K562 (cell line): ENCODE results near the gene INCENP. TPM values are rescaled to one million over a fixed set of nuclear protein-coding genes. Genes with fewer than 3 reads are reported as not detected.
A peak's percentile ranks its signal among the peaks of the same experiment; 100 is the strongest.

Source experiments
- ATAC-seq: fragments of 200-7000 bp; cut with Tn5 transposase; 3 replicates; pipeline ENCODE4 v1.9.1; 2020; ENCODE audit warnings: moderate library complexity
- BruUV-seq: library from RNA; stranded (reverse); fragments of 400-500 nt; replicated peaks from 2 replicates; lab custom pipeline; 2021; lab: Mats Ljungman, UMichigan
- CTCF ChIA-PET: fragments of 300-600 bp; formaldehyde crosslinking; extraction: SDS; loops from one replicate; lab custom pipeline; 2021; ENCODE audit warnings: low intra/inter-chr PET ratio; lab: Yijun Ruan, JAX
- POLR2A ChIA-PET: fragments of 300-600, 350-650 bp; sonication (Branson Sonifier 250); formaldehyde crosslinking; extraction: SDS; loops from one replicate; lab custom pipeline; 2021; ENCODE audit warnings: antibody characterized with exemption, inconsistent platforms; lab: Yijun Ruan, JAX
- DNase-seq, 4 experiments: peaks; one replicate each; pipeline versions ENCODE4 v3.0.0 to v3.0.0-alpha.2; 2011 to 2018; ENCODE audit warnings: low spot score in 3 of 4, mixed read lengths in 3 of 4; ENCODE audit errors: extremely low read depth in 1 of 4
- FAIRE-seq: peaks from 2 replicates; lab custom pipeline; 2011; peaks lifted over from hg19 to GRCh38; lab: Jason Lieb, UNC
- H2AFZ ChIP-seq: 2 replicates; pipeline ENCODE4 v1.6.0; 2011; ENCODE audit warnings: low read depth, low read length, control low read depth, inconsistent platforms
- H3K27ac ChIP-seq: fragments of 200-600 bp; 3 replicates; pipeline ENCODE4 v1.8.0; 2011; ENCODE audit warnings: low read depth, mild to moderate bottlenecking, control low read depth, inconsistent platforms, low read length, moderate library complexity, mixed read lengths; ENCODE audit errors: extremely low read depth
- H3K27me3 ChIP-seq, 2 experiments: fragments of 300-600 bp in 1 of 2; 2 replicates in 1 of 2; 3 replicates in 1 of 2; pipeline versions ENCODE4 v1.6.0 to v1.8.0; 2011; ENCODE audit warnings: inconsistent platforms in 2 of 2, low read length in 2 of 2, mild to moderate bottlenecking in 1 of 2, mixed read lengths in 1 of 2, moderate library complexity in 1 of 2; ENCODE audit not compliant: control insufficient read depth in 2 of 2, insufficient read depth in 2 of 2
- H3K36me3 ChIP-seq: fragments of 300-600 bp; 3 replicates; pipeline ENCODE4 v1.8.0; 2011; ENCODE audit warnings: mild to moderate bottlenecking, low read length, inconsistent platforms; ENCODE audit not compliant: control insufficient read depth, insufficient read depth
- H3K4me1 ChIP-seq, 2 experiments: fragments of 200-600 bp in 1 of 2; replicated peaks in 1 of 2; 2 replicates in 1 of 2; 3 replicates in 1 of 2; pipeline versions ENCODE4 v1.5.1 to v1.8.0; 2011; ENCODE audit warnings: inconsistent platforms in 2 of 2, low read length in 2 of 2, mild to moderate bottlenecking in 1 of 2, mixed read lengths in 1 of 2, moderate library complexity in 1 of 2; ENCODE audit not compliant: control insufficient read depth in 2 of 2, insufficient read depth in 2 of 2
- H3K4me2 ChIP-seq: 2 replicates; pipeline ENCODE4 v1.6.1; 2011; ENCODE audit warnings: low read length, control low read depth, inconsistent platforms, mixed read lengths; ENCODE audit not compliant: insufficient read depth
- H3K4me3 ChIP-seq: fragments of 200-600 bp; sonication (generic), shearing (Covaris generic); 2 replicates; pipeline ENCODE4 v1.5.1; 2016; ENCODE audit warnings: control low read depth, inconsistent platforms
- H3K79me2 ChIP-seq: fragments of 200-600 bp; 3 replicates; pipeline ENCODE4 v1.8.0; 2011; ENCODE audit warnings: low read length, inconsistent platforms; ENCODE audit not compliant: control insufficient read depth, insufficient read depth
- H3K9ac ChIP-seq, 2 experiments: 2 replicates each; pipeline versions ENCODE4 v1.6.0 to v1.6.1; 2011; ENCODE audit warnings: low read depth in 2 of 2, low read length in 2 of 2, control low read depth in 1 of 2, inconsistent platforms in 1 of 2, mild to moderate bottlenecking in 1 of 2, mixed read lengths in 1 of 2; ENCODE audit not compliant: insufficient read depth in 1 of 2
- H3K9me1 ChIP-seq: one replicate; pipeline ENCODE4 v1.6.0; 2011; ENCODE audit warnings: inconsistent platforms, mild to moderate bottlenecking, low read length, moderate library complexity; ENCODE audit not compliant: control insufficient read depth, insufficient read depth
- H3K9me3 ChIP-seq: replicated peaks from 2 replicates; pipeline ENCODE4 v1.5.1; 2011; ENCODE audit warnings: low read depth, low read length, inconsistent platforms; ENCODE audit not compliant: control insufficient read depth, insufficient read depth
- H4K20me1 ChIP-seq: replicated peaks from 2 replicates; pipeline ENCODE4 v1.6.1; 2011; ENCODE audit warnings: low read length, inconsistent platforms, mixed read lengths; ENCODE audit not compliant: control insufficient read depth, insufficient read depth
- EP300 ChIP-seq: IDR thresholded peaks from 2 replicates; pipeline ENCODE4 v1.6.1; 2012; ENCODE audit warnings: low read length, improper control_type of control experiment
- NCOA4 ChIP-seq: fragments of 450-650 bp; IDR thresholded peaks from 2 replicates; pipeline ENCODE4 v1.6.1; 2018; ENCODE audit warnings: mild to moderate bottlenecking; ENCODE audit not compliant: partially characterized antibody
- PURB ChIP-seq: sonication (generic); formaldehyde crosslinking; IDR thresholded peaks from 2 replicates; pipeline ENCODE4 v1.9.0; 2021; ENCODE audit warnings: low read depth, mild to moderate bottlenecking, missing genetic modification reagents
- RBFOX2 ChIP-seq: fragments of 200-400 bp; formaldehyde crosslinking; IDR thresholded peaks from 2 replicates; pipeline ENCODE4 v1.6.1; 2017; ENCODE audit warnings: low read depth, mild to moderate bottlenecking, low read length, moderate library complexity
- STAG1 ChIP-seq: sonication (generic); formaldehyde crosslinking; IDR thresholded peaks from 2 replicates; pipeline ENCODE4 v1.5.0; 2020; ENCODE audit warnings: missing genetic modification reagents, borderline replicate concordance
- ZNF197 ChIP-seq: fragments of 200-800 bp; sonication (Bioruptor generic); IDR thresholded peaks from 2 replicates; pipeline ENCODE4 v1.6.1; 2016; ENCODE audit warnings: low read depth, missing genetic modification characterization, missing compliant biosample characterization
- WGBS: fragments of 100-300 bp; shearing (Covaris generic); methylation state at CpG from one replicate; pipeline ENCODE4 v1.1.6; 2016; ENCODE audit warnings: low coverage, mixed read lengths; ENCODE audit not compliant: insufficient coverage; ENCODE audit errors: missing lambda C conversion rate; 5-methylcytosine and 5-hydroxymethylcytosine counted together
- in situ Hi-C: fragments of 300-500 bp; cut with MboI; formaldehyde crosslinking; loops from 4 replicates; pipeline ENCODE4 v1.15.0; 2018; ENCODE audit warnings: inconsistent platforms, mixed read lengths
- intact Hi-C: fragments of 100-400 bp; cut with micrococcal nuclease; formaldehyde crosslinking; loops from 2 replicates; pipeline ENCODE4 v1.14.2; 2022
- polyA plus RNA-seq, 8 experiments: library from polyadenylated mRNA; depleted of rRNA in 4 of 8; stranded (reverse) in 5 of 8; unstranded in 3 of 8; fragments of >200 nt; fragmentation: Nextera tagmentation in 2 of 8; fragmentation: Illumina TruSeq in 1 of 8; extraction: Ambion mirVana in 2 of 8; extraction: Trizol in 1 of 8; gene quantifications; 2 replicates each; pipeline versions ENCODE4 v1.2.1 to v1.2.3, GENCODE V29; 2011 to 2014; ENCODE audit warnings: inconsistent platforms in 1 of 8, missing spikeins in 1 of 8
- total RNA-seq, 7 experiments: library from RNA; depleted of rRNA in 6 of 7; stranded (reverse); fragments of >200 nt in 6 of 7; fragmentation: Illumina TruSeq in 2 of 7; extraction: Trizol in 2 of 7; gene quantifications; 2 replicates each; pipeline versions ENCODE4 v1.2.1 to v1.2.3, GENCODE V29; 2011 to 2021; ENCODE audit warnings: low replicate concordance in 1 of 7

INCENP gene
- total and polyA plus RNA-seq, 9 of the 15 experiments (the other 6 are each of a cell fraction or from before 2014, with no cell fraction given): 1.1 to 97.9 (median 28.2) TPM

- H3K79me2 ChIP-seq: peaks cover 90% of the 10 kb centered on the region
- no peak overlapping the region for H3K4me3 ChIP-seq
- H2AFZ ChIP-seq: no peak overlapping the region
- ATAC-seq: no peak
- in situ Hi-C loops: no loop called here
- H3K36me3 ChIP-seq: peaks cover 75% of the 10 kb centered on the region
- H3K9ac ChIP-seq: 0 out of 4 replicates have a peak overlapping the region, but pooled peaks of 1 of the 2 experiments have one; percentile 20
- ChIA-PET CTCF (no interaction called here), POLR2A (interaction anchor here (1.6 kb wide), 1 partner anchor 313 kb away, joined by 4 read pairs; no protein-coding TSS in a partner anchor)
- no peaks in the 10 kb centered on the region for H3K9me1 ChIP-seq
- H3K9me3 ChIP-seq: no peaks in the 10 kb centered on the region
- WGBS: 88% methylated on average over 14 of the region's 16 CpGs
- BruUV-seq: no TSS peak
- TF ChIP-seq STAG1 (CRISPR knock-in tag) (0 out of 2 replicates have a peak, but pooled peaks have one; percentile 19), ZNF197 (CRISPR knock-in tag) (no peak), RBFOX2 (0 out of 2 replicates have a peak, but pooled peaks have one; percentile 12)
- no peaks in the 10 kb centered on the region for H3K27me3 ChIP-seq
- no peak overlapping the region for H3K4me2 ChIP-seq
- FAIRE-seq: no peak
- H3K4me1 ChIP-seq: peaks cover 11 to 16% of the 10 kb centered on the region in 2 experiments; a peak in 4 of 5 replicates
- peaks cover 26% of the 10 kb centered on the region for H4K20me1 ChIP-seq
- intact Hi-C loops: no loop called here
- H3K27ac ChIP-seq: no peak overlapping the region
- no peak for DNase-seq
These were observed 4.3 kb downstream of the INCENP start for GRCh38 chr11:62127941-62128770.

DNA sequence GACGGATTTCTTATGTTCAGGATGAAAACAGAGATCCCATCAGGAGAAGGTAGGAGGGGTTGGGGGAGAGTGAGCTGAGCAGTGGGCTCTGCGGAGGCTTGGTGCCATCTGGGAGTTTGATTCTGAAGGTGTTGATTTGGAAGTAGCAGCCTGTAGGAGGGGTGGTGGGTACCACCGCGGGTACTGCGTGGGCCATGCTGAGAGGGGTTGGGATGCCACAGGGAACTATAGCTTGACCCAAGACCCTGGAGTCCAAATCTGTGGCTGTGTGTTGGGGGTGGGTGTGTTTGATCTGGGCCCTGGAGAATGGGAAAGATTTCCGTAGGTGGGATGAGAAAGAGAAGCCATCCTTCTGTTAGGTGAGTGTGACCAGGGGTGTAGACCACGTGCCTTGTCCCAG lies 5.0 kb downstream of the INCENP start:
- peaks cover 15 to 18% of the 10 kb centered on the region in 2 experiments; a peak in 4 of 5 replicates for H3K4me1 ChIP-seq
- no peak for FAIRE-seq
- no peak for TF ChIP-seq EP300
- no peak for TF ChIP-seq PURB (CRISPR knock-in tag)
- TF ChIP-seq NCOA4: no peak

More for the DNA sequence above, 5.0 kb downstream of the INCENP start:
- no peak overlapping the region for H3K9ac ChIP-seq
- no peak for DNase-seq
- peaks cover 82% of the 10 kb centered on the region for H3K36me3 ChIP-seq
- CTCF ChIA-PET: no interaction called here
- intact Hi-C loops (no loop called here), in situ Hi-C loops (no loop called here)
- H3K27ac ChIP-seq: no peak overlapping the region
- H3K4me2 ChIP-seq: no peak overlapping the region
- POLR2A ChIA-PET: no interaction called here
- no peak overlapping the region for H2AFZ ChIP-seq
- no peak for ATAC-seq
- no peaks in the 10 kb centered on the region for H3K9me3 ChIP-seq
- peaks cover 96% of the 10 kb centered on the region for H3K79me2 ChIP-seq
- no peaks in the 10 kb centered on the region for H3K9me1 ChIP-seq
- H3K4me3 ChIP-seq: no peak overlapping the region
- WGBS: 84% methylated on average over 7 of the region's 7 CpGs
- no peaks in the 10 kb centered on the region for H3K27me3 ChIP-seq
- peaks cover 32% of the 10 kb centered on the region for H4K20me1 ChIP-seq
- BruUV-seq: no TSS peak
